ENCODE results near the gene HOXD11. TPM values are rescaled to one million over a fixed set of nuclear protein-coding genes. Genes with fewer than 3 reads are reported as not detected.

Gene HOXD11
- total and polyA plus RNA-seq, 2 of the 13 experiments (the other 11 are each of a cell fraction or from before 2014, with no cell fraction given): not detected

- TF ChIP-seq ZC3H13 (CRISPR knock-in tag; IDR thresholded peaks at IDR 0.05): no peak
- no peak for TF ChIP-seq TRIM22 (IDR thresholded peaks at IDR 0.05)
- TF ChIP-seq GABPB1 (CRISPR knock-in tag; IDR thresholded peaks at IDR 0.05): no peak
- TF ChIP-seq TRIM24 (CRISPR knock-in tag; IDR thresholded peaks at IDR 0.05): no peak
- TF ChIP-seq ELF3 (CRISPR knock-in tag; IDR thresholded peaks at IDR 0.05): no peak
- no peak for TF ChIP-seq ZNF746 (CRISPR knock-in tag; IDR thresholded peaks at IDR 0.05)
- TF ChIP-seq CAMTA2 (CRISPR knock-in tag; IDR thresholded peaks at IDR 0.05; ENCODE audit: borderline replicate concordance): no peak
- TF ChIP-seq ZFP91 (CRISPR knock-in tag; IDR thresholded peaks at IDR 0.05; ENCODE audit: borderline replicate concordance): no peak
- TF ChIP-seq ESRRA (CRISPR knock-in tag; IDR thresholded peaks at IDR 0.05; ENCODE audit: low read depth): no peak
- TF ChIP-seq ZNF644 (CRISPR knock-in tag; IDR thresholded peaks at IDR 0.05; ENCODE audit: low read depth): no peak
- no peak for TF ChIP-seq MBD4 (IDR thresholded peaks at IDR 0.05; ENCODE audit: borderline replicate concordance, low read length)
- TF ChIP-seq ZNF124 (CRISPR knock-in tag; IDR thresholded peaks at IDR 0.05): no peak
- no peak for TF ChIP-seq SMAD1 (CRISPR knock-in tag; IDR thresholded peaks at IDR 0.05; ENCODE audit: borderline replicate concordance, low read depth)
- no peak for TF ChIP-seq SMAD3 (CRISPR knock-in tag; IDR thresholded peaks at IDR 0.05)
- no peak for TF ChIP-seq SPEN (CRISPR knock-in tag; IDR thresholded peaks at IDR 0.05; ENCODE audit: low read depth)
- TF ChIP-seq ZBTB39 (CRISPR knock-in tag; IDR thresholded peaks at IDR 0.05): no peak
- no peak for TF ChIP-seq ZNF264 (CRISPR knock-in tag; IDR thresholded peaks at IDR 0.05)
- no peak for TF ChIP-seq ZSCAN5A (CRISPR knock-in tag; IDR thresholded peaks at IDR 0.05; ENCODE audit: borderline replicate concordance)
- TF ChIP-seq BRCA1 (CRISPR knock-in tag; IDR thresholded peaks at IDR 0.05): no peak
- ChIA-PET POLR2A (no interaction called here), CTCF (ENCODE audit: low intra/inter-chr PET ratio, low total read pairs) (no interaction called here)
- intact Hi-C loops (cut with micrococcal nuclease; ENCODE audit: unreplicated experiment): no loop called here
- BruUV-seq (replicated peaks): no TSS peak
- 42% methylated on average over 7 of the region's 7 CpGs for WGBS (ENCODE audit: low lambda C conversion rate)
- ATAC-seq (no peak), FAIRE-seq (no peak), DNase-seq (ENCODE audit: low spot score) (no peak)
- H3K36me3 ChIP-seq (replicated peaks in 1 of 2; ENCODE audit: control insufficient read depth in 1 of 2, insufficient read depth in 2 of 2, low read length in 2 of 2): no peaks in the 10 kb centered on the region
- H3K4me1 ChIP-seq (ENCODE audit: insufficient read depth, low read length): peaks cover under 1% of the 10 kb centered on the region; the same call in 1 of the 2 replicates
- in situ Hi-C loops (cut with HindIII; ENCODE audit: extremely low pct_ligation_motif_present, low pct_unique_long_range_greater_than_20kb): loop anchor here (10.0 kb wide), 1 partner anchor 1068 kb away; no protein-coding TSS in a partner anchor
- H2AFZ ChIP-seq (ENCODE audit: low read length): no peak overlapping the region
- no peaks in the 10 kb centered on the region for H3K79me2 ChIP-seq (ENCODE audit: insufficient read depth, low read length)
- H4K20me1 ChIP-seq (ENCODE audit: insufficient read depth, low read length): no peaks in the 10 kb centered on the region; the same call in 1 of the 2 replicates
- H3K9ac ChIP-seq (ENCODE audit: insufficient read depth, low read depth, low read length): no peak overlapping the region
- H3K4me2 ChIP-seq (ENCODE audit: low read depth, low read length): no peak overlapping the region
- H3K27me3 ChIP-seq (ENCODE audit: control insufficient read depth in 1 of 2, insufficient read depth in 2 of 2, low read length in 2 of 2): peaks cover 36 to 92% of the 10 kb centered on the region in 2 experiments
- no peak overlapping the region for H3K27ac ChIP-seq (ENCODE audit: extremely low read length, insufficient read depth, low read length)
- no peak overlapping the region for H3K4me3 ChIP-seq (replicated peaks in 1 of 3; ENCODE audit: insufficient read depth in 1 of 3, low read depth in 2 of 3, low read length in 3 of 3)
- H3K9me3 ChIP-seq (ENCODE audit: low read length): no peaks in the 10 kb centered on the region
These were observed 3.9 kb upstream of the HOXD11 start for GRCh38 chr2:176103194-176103593.
